Smooth muscle cell (in vitro differentiated cells): ENCODE results near the gene GBF1. TPM values are rescaled to one million over a fixed set of nuclear protein-coding genes. Genes with fewer than 3 reads are reported as not detected.

ENCODE experiments used
- DNase-seq: peaks from one replicate; lab custom pipeline; 2025; ENCODE audit not compliant: unreplicated experiment; lab: John Stamatoyannopoulos, UW
- H2AFZ ChIP-seq: fragments of 200-600 bp; sonication (generic); 2 replicates; pipeline ENCODE4 v1.6.0; 2016; ENCODE audit warnings: antibody characterized with exemption, low read depth, mild to moderate bottlenecking
- H3F3A ChIP-seq: fragments of 200-600 bp; sonication (generic); 2 replicates; pipeline ENCODE4 v1.6.0; 2017; ENCODE audit warnings: antibody characterized with exemption, low read depth
- H3K27ac ChIP-seq: fragments of 200-600 bp; sonication (generic); 2 replicates; pipeline ENCODE4 v1.5.1; 2016; ENCODE audit warnings: low read depth, mild to moderate bottlenecking
- H3K27me3 ChIP-seq: fragments of 200-600 bp; sonication (generic); 2 replicates; pipeline ENCODE4 v1.6.1; 2016; ENCODE audit warnings: low read depth, mild to moderate bottlenecking
- H3K36me3 ChIP-seq: fragments of 200-600 bp; sonication (generic); 2 replicates; pipeline ENCODE4 v1.5.1; 2016; ENCODE audit warnings: low read depth
- H3K4me1 ChIP-seq: fragments of 200-600 bp; sonication (generic); 2 replicates; pipeline ENCODE4 v1.5.1; 2016; ENCODE audit warnings: low read depth
- H3K4me2 ChIP-seq: fragments of 200-600 bp; sonication (generic); 2 replicates; pipeline ENCODE4 v1.6.0; 2016; ENCODE audit warnings: mild to moderate bottlenecking
- H3K4me3 ChIP-seq: fragments of 200-600 bp; sonication (generic); 2 replicates; pipeline ENCODE4 v1.5.1; 2016; ENCODE audit warnings: mild to moderate bottlenecking
- H3K79me2 ChIP-seq: fragments of 200-600 bp; sonication (generic); 2 replicates; pipeline ENCODE4 v1.6.0; 2016; ENCODE audit warnings: low read depth, mild to moderate bottlenecking
- H3K9ac ChIP-seq: fragments of 200-600 bp; sonication (generic); 2 replicates; pipeline ENCODE4 v1.6.0; 2016; ENCODE audit warnings: low read depth
- H3K9me3 ChIP-seq: fragments of 200-600 bp; sonication (generic); replicated peaks from 2 replicates; pipeline ENCODE4 v1.5.1; 2016; ENCODE audit warnings: low read depth
- H4K20me1 ChIP-seq: fragments of 200-600 bp; sonication (generic); 2 replicates; pipeline ENCODE4 v1.6.0; 2016; ENCODE audit warnings: low read depth
- WGBS: methylation state at CpG from one replicate; pipeline ENCODE4 v1.1.7; 2016; ENCODE audit warnings: low lambda C conversion rate; 5-methylcytosine and 5-hydroxymethylcytosine counted together
- polyA plus RNA-seq: library from polyadenylated mRNA; unstranded; fragments of >200 nt; fragmentation: Nextera tagmentation; extraction: Ambion mirVana; gene quantifications from 2 replicates; pipeline ENCODE4 v1.2.1, GENCODE V29; 2016
- total RNA-seq: library from RNA; depleted of rRNA; stranded (reverse); fragments of >200 nt; gene quantifications from 2 replicates; pipeline ENCODE4 v1.2.3, GENCODE V29; 2014
- TF ChIP-seq, protein P1 (sequence below): fragments of 200-600 bp; sonication (generic); IDR thresholded peaks from 2 replicates; pipeline ENCODE4 v1.5.1; 2017; ENCODE audit warnings: borderline replicate concordance, mild to moderate bottlenecking, antibody characterized with exemption; ENCODE audit not compliant: insufficient read depth, poor library complexity, severe bottlenecking

The GBF1 gene
- total and polyA plus RNA-seq, 2 experiments from 2014 or later, result 52.8 to 56.4 TPM

DNA sequence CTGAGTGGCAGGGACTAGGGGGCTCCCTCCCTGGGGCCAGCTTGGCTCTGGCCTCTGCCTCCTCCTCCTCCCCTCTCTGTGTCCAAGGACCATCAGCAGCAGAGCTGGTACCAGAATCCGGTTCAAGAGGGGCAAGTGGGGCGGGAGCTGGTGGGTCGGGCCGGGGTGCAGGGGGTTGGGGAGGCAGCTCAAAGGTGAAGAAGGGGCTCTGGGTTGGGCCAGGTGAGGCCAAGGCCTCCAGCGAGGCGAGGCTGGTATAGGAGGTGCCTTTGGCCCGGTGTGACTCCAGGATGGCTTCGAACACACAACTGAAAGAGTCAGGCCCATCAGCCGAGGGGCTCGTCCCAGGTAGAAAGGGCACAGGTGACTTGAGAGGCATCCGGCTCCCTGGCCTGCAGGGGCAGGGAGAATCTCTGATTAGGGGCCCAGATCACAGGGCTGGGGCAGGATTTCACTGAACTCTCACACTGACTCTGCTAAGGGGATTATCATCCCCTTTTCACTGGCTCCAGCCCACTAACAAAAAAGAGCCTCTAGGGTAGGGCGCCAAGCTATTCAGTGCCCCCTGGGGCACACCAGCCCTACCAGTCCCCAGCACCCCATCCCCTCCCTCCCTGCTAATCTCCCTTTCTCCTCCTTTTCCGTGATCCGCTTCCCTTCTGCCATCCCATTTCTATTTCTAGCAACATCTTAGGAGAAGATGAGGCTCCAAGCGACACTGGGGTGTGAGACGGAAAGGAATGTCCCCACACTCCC lies 168.7 kb downstream of the GBF1 start:
- Histone ChIP-seq H3K79me2 (no peaks in the 10 kb centered on the region), H3K9me3 (no peaks in the 10 kb centered on the region), H3K27ac (no peak overlapping the region), H3K4me1 (peaks cover 37% of the 10 kb centered on the region), H3K4me3 (no peak overlapping the region), H3K4me2 (no peak overlapping the region), H3K27me3 (peaks cover 18% of the 10 kb centered on the region), H3K9ac (no peak overlapping the region), H4K20me1 (no peaks in the 10 kb centered on the region), H2AFZ (no peak overlapping the region), H3F3A (no peaks in the 10 kb centered on the region), H3K36me3 (no peaks in the 10 kb centered on the region)
- WGBS, result 89% methylated on average over 16 of the region's 16 CpGs
- DNase-seq, result no peak
- TF ChIP-seq, protein P1, sequence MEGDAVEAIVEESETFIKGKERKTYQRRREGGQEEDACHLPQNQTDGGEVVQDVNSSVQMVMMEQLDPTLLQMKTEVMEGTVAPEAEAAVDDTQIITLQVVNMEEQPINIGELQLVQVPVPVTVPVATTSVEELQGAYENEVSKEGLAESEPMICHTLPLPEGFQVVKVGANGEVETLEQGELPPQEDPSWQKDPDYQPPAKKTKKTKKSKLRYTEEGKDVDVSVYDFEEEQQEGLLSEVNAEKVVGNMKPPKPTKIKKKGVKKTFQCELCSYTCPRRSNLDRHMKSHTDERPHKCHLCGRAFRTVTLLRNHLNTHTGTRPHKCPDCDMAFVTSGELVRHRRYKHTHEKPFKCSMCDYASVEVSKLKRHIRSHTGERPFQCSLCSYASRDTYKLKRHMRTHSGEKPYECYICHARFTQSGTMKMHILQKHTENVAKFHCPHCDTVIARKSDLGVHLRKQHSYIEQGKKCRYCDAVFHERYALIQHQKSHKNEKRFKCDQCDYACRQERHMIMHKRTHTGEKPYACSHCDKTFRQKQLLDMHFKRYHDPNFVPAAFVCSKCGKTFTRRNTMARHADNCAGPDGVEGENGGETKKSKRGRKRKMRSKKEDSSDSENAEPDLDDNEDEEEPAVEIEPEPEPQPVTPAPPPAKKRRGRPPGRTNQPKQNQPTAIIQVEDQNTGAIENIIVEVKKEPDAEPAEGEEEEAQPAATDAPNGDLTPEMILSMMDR, result no peak

GRCh38 chr10:102414749-102415148 lies 169.4 kb downstream of the GBF1 start:
- no peak overlapping the region for H3K27ac ChIP-seq
- peaks cover 23% of the 10 kb centered on the region for H3K27me3 ChIP-seq
- no peaks in the 10 kb centered on the region for H3K36me3 ChIP-seq
- H4K20me1 ChIP-seq, result no peaks in the 10 kb centered on the region
- H2AFZ ChIP-seq, result no peak overlapping the region
- WGBS, result 86% methylated on average over 20 of the region's 20 CpGs
- no peaks in the 10 kb centered on the region for H3F3A ChIP-seq
- H3K4me3 ChIP-seq, result no peak overlapping the region
- H3K4me1 ChIP-seq, result peaks cover 35% of the 10 kb centered on the region
- H3K9me3 ChIP-seq, result no peaks in the 10 kb centered on the region
- no peak for DNase-seq
- no peaks in the 10 kb centered on the region for H3K79me2 ChIP-seq
- H3K9ac ChIP-seq, result no peak overlapping the region
- H3K4me2 ChIP-seq, result no peak overlapping the region
- TF ChIP-seq, protein P1, result no peak

DNA sequence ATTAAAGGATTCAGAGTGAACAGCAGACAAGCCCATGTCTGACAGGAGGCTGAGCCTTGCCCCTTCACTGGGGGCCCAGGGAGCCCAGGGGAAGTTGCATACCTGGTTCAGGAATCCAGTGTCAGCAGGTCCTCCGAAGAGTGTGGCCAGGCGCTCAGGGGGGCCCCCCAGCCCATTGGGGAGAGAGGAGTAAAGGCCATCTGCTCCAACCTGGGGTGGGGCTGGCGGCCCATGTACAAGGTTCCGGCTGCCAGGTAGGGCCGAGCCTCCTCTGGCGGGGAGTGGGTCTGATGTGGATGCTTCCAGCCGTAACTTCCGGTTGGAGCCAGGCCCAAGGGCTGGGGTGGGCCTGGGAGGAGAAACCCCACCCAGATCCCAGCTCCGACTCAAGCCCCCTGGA lies 171.0 kb downstream of the GBF1 start:
- no peak overlapping the region for H3K27ac ChIP-seq
- H3K9ac ChIP-seq, result no peak overlapping the region
- DNase-seq, result no peak
- H3K79me2 ChIP-seq, result no peaks in the 10 kb centered on the region
- peaks cover 23% of the 10 kb centered on the region for H3K27me3 ChIP-seq
- H2AFZ ChIP-seq, result no peak overlapping the region
- H3K36me3 ChIP-seq, result no peaks in the 10 kb centered on the region
- TF ChIP-seq, protein P1, result no peak
- no peaks in the 10 kb centered on the region for H3K9me3 ChIP-seq
- H3K4me3 ChIP-seq, result no peak overlapping the region
- H3F3A ChIP-seq, result no peaks in the 10 kb centered on the region
- H4K20me1 ChIP-seq, result no peaks in the 10 kb centered on the region
- H3K4me2 ChIP-seq, result no peak overlapping the region
- peaks cover 28% of the 10 kb centered on the region for H3K4me1 ChIP-seq
- WGBS, result 82% methylated on average over 9 of the region's 9 CpGs

DNA sequence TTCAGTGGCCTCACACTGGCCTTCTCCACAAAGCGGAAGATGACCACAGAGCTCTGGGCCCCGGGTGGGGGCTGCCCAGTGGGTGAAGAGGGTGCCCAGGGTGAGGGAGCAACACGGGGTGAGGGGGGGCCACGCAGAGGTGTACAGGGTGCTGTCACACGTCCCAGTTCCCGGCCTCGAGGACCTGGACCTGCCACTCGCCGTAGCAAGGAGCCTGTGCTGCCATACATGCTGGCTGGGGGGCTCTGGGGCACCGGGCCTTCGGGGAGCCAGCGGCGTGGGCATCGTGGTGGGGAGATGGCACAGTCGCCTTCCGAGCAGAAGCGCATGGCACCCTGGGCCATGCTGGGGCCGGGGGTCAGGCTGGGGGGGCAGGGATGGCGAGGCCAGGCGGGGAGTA lies 171.4 kb downstream of the GBF1 start:
- H3K9ac ChIP-seq, result no peak overlapping the region
- H3F3A ChIP-seq, result no peaks in the 10 kb centered on the region
- no peak for DNase-seq
- no peak overlapping the region for H3K4me2 ChIP-seq
- WGBS, result 85% methylated on average over 17 of the region's 20 CpGs
- TF ChIP-seq, protein P1, result no peak
- no peak overlapping the region for H2AFZ ChIP-seq
- H3K9me3 ChIP-seq, result no peaks in the 10 kb centered on the region
- H3K4me1 ChIP-seq, result peaks cover 28% of the 10 kb centered on the region
- no peaks in the 10 kb centered on the region for H3K36me3 ChIP-seq
- peaks cover 23% of the 10 kb centered on the region for H3K27me3 ChIP-seq
- H4K20me1 ChIP-seq, result no peaks in the 10 kb centered on the region
- no peak overlapping the region for H3K4me3 ChIP-seq
- H3K79me2 ChIP-seq, result no peaks in the 10 kb centered on the region
- H3K27ac ChIP-seq, result no peak overlapping the region
